HepG2 (cell line): Measurements from ENCODE around the gene CPNE4. TPM values are rescaled to one million over a fixed set of nuclear protein-coding genes. Genes with fewer than 3 reads are reported as not detected.

ENCODE experiments used
- ATAC-seq: fragments of 200-7000 bp; cut with Tn5 transposase; 3 replicates; pipeline ENCODE4 v1.9.1; 2020; ENCODE audit warnings: mild to moderate bottlenecking, moderate library complexity
- BruUV-seq: library from RNA; stranded (reverse); fragments of 400-500 nt; replicated peaks from 2 replicates; lab custom pipeline; 2021; lab: Mats Ljungman, UMichigan
- CTCF ChIA-PET: fragments of 300-600 bp; formaldehyde crosslinking; extraction: SDS; loops from one replicate; lab custom pipeline; 2021; ENCODE audit warnings: low total read pairs, inconsistent platforms, low intra/inter-chr PET ratio; lab: Yijun Ruan, JAX
- POLR2A ChIA-PET: fragments of 350-600 bp; sonication (Branson Sonifier 250); formaldehyde crosslinking; loops from one replicate; lab custom pipeline; 2020; ENCODE audit warnings: antibody characterized with exemption, inconsistent platforms; lab: Yijun Ruan, JAX
- DNase-seq: peaks from one replicate; pipeline ENCODE4 v3.0.0-alpha.2; 2015; ENCODE audit warnings: low spot score
- FAIRE-seq: peaks from 3 replicates; lab custom pipeline; 2011; peaks lifted over from hg19 to GRCh38; lab: Jason Lieb, UNC
- H2AFZ ChIP-seq: one replicate; pipeline ENCODE4 v1.6.1; 2011; ENCODE audit warnings: low read length, inconsistent platforms
- H3K27ac ChIP-seq: fragments of 300-600 bp; 3 replicates; pipeline ENCODE4 v1.8.0; 2011; ENCODE audit warnings: mixed run types, mild to moderate bottlenecking, mixed read lengths, low read length, inconsistent platforms; ENCODE audit not compliant: insufficient read depth; ENCODE audit errors: extremely low read length
- H3K27me3 ChIP-seq, 2 experiments: fragments of 200-600 bp in 1 of 2; 2 replicates in 1 of 2; 3 replicates in 1 of 2; pipeline versions ENCODE4 v1.6.0 to v1.8.0; 2011; ENCODE audit warnings: low read length in 2 of 2, mild to moderate bottlenecking in 2 of 2, moderate library complexity in 2 of 2, inconsistent platforms in 1 of 2; ENCODE audit not compliant: insufficient read depth in 2 of 2, control insufficient read depth in 1 of 2
- H3K36me3 ChIP-seq, 2 experiments: fragments of 200-600 bp in 1 of 2; replicated peaks in 1 of 2; 2 replicates in 1 of 2; 3 replicates in 1 of 2; pipeline versions ENCODE4 v1.5.1 to v1.8.0; 2011; ENCODE audit warnings: low read length in 2 of 2, inconsistent platforms in 1 of 2; ENCODE audit not compliant: insufficient read depth in 2 of 2, control insufficient read depth in 1 of 2
- H3K4me1 ChIP-seq: 2 replicates; pipeline ENCODE4 v1.5.1; 2012; ENCODE audit warnings: low read length, inconsistent platforms; ENCODE audit not compliant: insufficient read depth
- H3K4me2 ChIP-seq: 2 replicates; pipeline ENCODE4 v1.6.0; 2011; ENCODE audit warnings: low read depth, low read length, inconsistent platforms
- H3K4me3 ChIP-seq, 3 experiments: fragments of 200-600 bp in 1 of 3; sonication (generic), shearing (Covaris generic) in 1 of 3; replicated peaks in 1 of 3; 2 replicates each; pipeline ENCODE4 v1.5.1; 2011 to 2016; ENCODE audit warnings: low read length in 3 of 3, inconsistent platforms in 2 of 3, low read depth in 2 of 3, mild to moderate bottlenecking in 2 of 3, control low read depth in 1 of 3, mixed read lengths in 1 of 3; ENCODE audit not compliant: insufficient read depth in 1 of 3
- H3K79me2 ChIP-seq: one replicate; pipeline ENCODE4 v1.6.1; 2011; ENCODE audit warnings: low read length, inconsistent platforms; ENCODE audit not compliant: insufficient read depth
- H3K9ac ChIP-seq: 2 replicates; pipeline ENCODE4 v1.6.0; 2011; ENCODE audit warnings: mild to moderate bottlenecking, low read depth, low read length, inconsistent platforms; ENCODE audit not compliant: insufficient read depth
- H3K9me3 ChIP-seq: 2 replicates; pipeline ENCODE4 v1.5.1; 2012; ENCODE audit warnings: mild to moderate bottlenecking, low read length
- H4K20me1 ChIP-seq: 2 replicates; pipeline ENCODE4 v1.6.0; 2011; ENCODE audit warnings: inconsistent platforms, mild to moderate bottlenecking, low read length, moderate library complexity; ENCODE audit not compliant: insufficient read depth
- JUN ChIP-seq: sonication (generic); formaldehyde crosslinking; IDR thresholded peaks from 2 replicates; pipeline ENCODE4 v1.4.0; 2020; ENCODE audit warnings: mild to moderate bottlenecking, missing genetic modification reagents
- KDM2A ChIP-seq: sonication (generic); formaldehyde crosslinking; IDR thresholded peaks from 2 replicates; pipeline ENCODE4 v1.4.0; 2020; ENCODE audit warnings: low read depth, missing genetic modification reagents, borderline replicate concordance
- KLF13 ChIP-seq: sonication (generic); formaldehyde crosslinking; IDR thresholded peaks from 2 replicates; pipeline ENCODE4 v1.4.0; 2020; ENCODE audit warnings: mild to moderate bottlenecking, missing genetic modification reagents
- NCOA5 ChIP-seq: sonication (generic); formaldehyde crosslinking; IDR thresholded peaks from 2 replicates; pipeline ENCODE4 v1.4.0; 2020; ENCODE audit warnings: missing genetic modification reagents
- PCBP1 ChIP-seq: fragments of 200-400 bp; formaldehyde crosslinking; IDR thresholded peaks from 2 replicates; pipeline ENCODE4 v1.6.1; 2017; ENCODE audit warnings: mild to moderate bottlenecking, low read depth, low read length, borderline replicate concordance
- SCMH1 ChIP-seq: sonication (generic); formaldehyde crosslinking; IDR thresholded peaks from 2 replicates; pipeline ENCODE4 v1.9.0; 2021; ENCODE audit warnings: missing genetic modification reagents, mild to moderate bottlenecking, borderline replicate concordance
- SMAD3 ChIP-seq: sonication (generic); formaldehyde crosslinking; IDR thresholded peaks from 2 replicates; pipeline ENCODE4 v1.4.0; 2020; ENCODE audit warnings: missing genetic modification reagents
- ZNF234 ChIP-seq: sonication (generic); formaldehyde crosslinking; conservative IDR thresholded peaks from 2 replicates; pipeline ENCODE4 v1.5.1; 2020; ENCODE audit warnings: mild to moderate bottlenecking, missing genetic modification reagents
- WGBS: methylation state at CpG from one replicate; pipeline ENCODE4 v1.1.6; 2017; ENCODE audit warnings: low lambda C conversion rate; 5-methylcytosine and 5-hydroxymethylcytosine counted together
- in situ Hi-C: cut with HindIII; loops from 2 replicates; pipeline ENCODE4 v1.10.0; 2017; ENCODE audit warnings: low pct_unique_long_range_greater_than_20kb; ENCODE audit not compliant: extremely low pct_ligation_motif_present
- intact Hi-C: fragments of 100-400 bp; cut with micrococcal nuclease; formaldehyde crosslinking; loops from one replicate; pipeline ENCODE4 v1.10.0; 2022; ENCODE audit not compliant: unreplicated experiment
- polyA plus RNA-seq, 8 experiments: library from polyadenylated mRNA; depleted of rRNA in 3 of 8; stranded (reverse) in 7 of 8; unstranded in 1 of 8; fragments of >200 nt; fragmentation: Illumina TruSeq in 4 of 8; extraction: Trizol in 4 of 8; gene quantifications; 2 replicates each; pipeline versions ENCODE4 v1.2.1 to v1.2.3, GENCODE V29; 2011 to 2016; ENCODE audit warnings: low read depth in 4 of 8, missing spikeins in 1 of 8, mixed read lengths in 1 of 8; ENCODE audit not compliant: insufficient read depth in 1 of 8
- total RNA-seq, 5 experiments: library from RNA; depleted of rRNA; stranded (reverse); fragments of >200 nt; fragmentation: Illumina TruSeq; extraction: Trizol; gene quantifications; 2 replicates each; pipeline ENCODE4 v1.2.3, GENCODE V29; 2016; ENCODE audit warnings: low read depth in 1 of 5
- TF ChIP-seq, protein P1 (sequence below): sonication (generic); formaldehyde crosslinking; IDR thresholded peaks from 2 replicates; pipeline ENCODE4 v1.4.0; 2020; ENCODE audit warnings: mild to moderate bottlenecking, missing genetic modification reagents

CPNE4 gene
- total and polyA plus RNA-seq, 2 of the 13 experiments (the other 11 are each of a cell fraction or from before 2014, with no cell fraction given) = not detected

DNA sequence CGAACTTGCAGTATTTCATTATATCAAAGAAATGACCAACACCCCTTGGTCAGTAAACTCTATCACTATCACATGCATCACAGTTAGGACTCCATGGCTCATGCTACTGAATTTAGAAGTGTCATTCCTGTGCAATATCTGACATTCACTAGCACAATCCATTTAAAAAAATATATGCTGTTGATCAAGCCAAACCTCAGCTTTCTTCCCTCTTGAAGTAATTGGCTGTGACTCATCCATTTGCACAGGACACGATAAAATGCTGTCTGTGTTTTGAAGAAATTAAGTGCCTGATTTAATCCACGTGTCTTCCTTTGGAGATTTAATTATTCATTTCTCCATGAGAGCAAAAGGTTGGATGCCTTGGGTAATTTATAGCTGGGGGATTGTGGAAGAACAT, 38.9 kb downstream of the CPNE4 start (continued):
- TF ChIP-seq, protein P1, sequence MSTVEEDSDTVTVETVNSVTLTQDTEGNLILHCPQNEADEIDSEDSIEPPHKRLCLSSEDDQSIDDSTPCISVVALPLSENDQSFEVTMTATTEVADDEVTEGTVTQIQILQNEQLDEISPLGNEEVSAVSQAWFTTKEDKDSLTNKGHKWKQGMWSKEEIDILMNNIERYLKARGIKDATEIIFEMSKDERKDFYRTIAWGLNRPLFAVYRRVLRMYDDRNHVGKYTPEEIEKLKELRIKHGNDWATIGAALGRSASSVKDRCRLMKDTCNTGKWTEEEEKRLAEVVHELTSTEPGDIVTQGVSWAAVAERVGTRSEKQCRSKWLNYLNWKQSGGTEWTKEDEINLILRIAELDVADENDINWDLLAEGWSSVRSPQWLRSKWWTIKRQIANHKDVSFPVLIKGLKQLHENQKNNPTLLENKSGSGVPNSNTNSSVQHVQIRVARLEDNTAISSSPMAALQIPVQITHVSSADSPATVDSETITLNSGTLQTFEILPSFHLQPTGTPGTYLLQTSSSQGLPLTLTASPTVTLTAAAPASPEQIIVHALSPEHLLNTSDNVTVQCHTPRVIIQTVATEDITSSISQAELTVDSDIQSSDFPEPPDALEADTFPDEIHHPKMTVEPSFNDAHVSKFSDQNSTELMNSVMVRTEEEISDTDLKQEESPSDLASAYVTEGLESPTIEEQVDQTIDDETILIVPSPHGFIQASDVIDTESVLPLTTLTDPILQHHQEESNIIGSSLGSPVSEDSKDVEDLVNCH (CRISPR knock-in tag) = no peak
- TF ChIP-seq, all 625 proteins: peak for 0

DNA sequence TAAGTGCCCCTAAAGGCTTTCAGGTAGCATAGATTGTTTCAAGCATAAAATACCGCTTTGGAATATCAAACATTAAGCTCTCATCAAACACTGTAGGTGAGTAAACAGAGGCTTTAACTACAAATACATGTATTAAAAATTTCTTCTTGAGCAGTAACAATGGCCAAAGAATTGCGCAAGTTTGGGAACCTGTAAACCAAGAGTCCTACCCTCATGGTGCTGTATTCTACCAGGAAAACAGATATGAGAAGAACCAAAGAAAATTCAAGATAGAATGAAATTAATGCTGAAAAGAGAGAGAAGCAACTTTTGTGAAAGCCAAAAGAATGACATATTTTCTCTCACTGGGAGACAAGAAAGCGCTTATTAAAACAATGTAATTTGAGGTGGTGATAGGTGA, 45.5 kb downstream of the CPNE4 start:
- Histone ChIP-seq H3K27me3 (no peaks in the 10 kb centered on the region; a peak in 1 of 5 replicates), H3K9ac (no peak overlapping the region), H3K36me3 (no peaks in the 10 kb centered on the region), H3K9me3 (peaks cover 6% of the 10 kb centered on the region; the same call in 1 of the 2 replicates), H3K4me1 (no peaks in the 10 kb centered on the region), H3K27ac (no peak overlapping the region), H2AFZ (no peak overlapping the region), H3K4me2 (no peak overlapping the region), H3K4me3 (no peak overlapping the region), H4K20me1 (no peaks in the 10 kb centered on the region), H3K79me2 (no peaks in the 10 kb centered on the region)
- ATAC-seq (no peak), FAIRE-seq (no peak), DNase-seq (no peak)
- intact Hi-C loops (no loop called here), in situ Hi-C loops (no loop called here)
- WGBS = 2% methylated on average over 3 of the region's 3 CpGs
- BruUV-seq = no TSS peak
- no peak for TF ChIP-seq KLF13
- no peak for TF ChIP-seq KDM2A (CRISPR knock-in tag)
- TF ChIP-seq SCMH1 (CRISPR knock-in tag) = no peak
- no peak for TF ChIP-seq PCBP1
- no peak for TF ChIP-seq ZNF234 (CRISPR knock-in tag)
- no peak for TF ChIP-seq JUN (CRISPR knock-in tag)
- no peak for TF ChIP-seq NCOA5 (CRISPR knock-in tag)
- no peak for TF ChIP-seq SMAD3 (CRISPR knock-in tag)
- ChIA-PET CTCF (no interaction called here), POLR2A (no interaction called here)
